Measurements from ENCODE around the gene LYZL4. TPM values are rescaled to one million over a fixed set of nuclear protein-coding genes. Genes with fewer than 3 reads are reported as not detected.

LYZL4 gene
- total RNA-seq = not detected
- total RNA-seq (2013) = not detected

GRCh38 chr3:42410370-42411131 is at the start of gene LYZL4:
Gene LYZL4 (minus strand): TSS chr3:42410610. CDS start chr3:42407251, 3,359 bp downstream.
- intact Hi-C loops (cut with micrococcal nuclease) = no loop called here
- H3K9me3 Mint-ChIP-seq = no peaks in the 10 kb centered on the region
- 71% methylated on average over 5 of the region's 5 CpGs for WGBS (ENCODE audit: insufficient coverage)
- no peaks in the 10 kb centered on the region for H3K4me1 ChIP-seq (ENCODE audit: control insufficient read depth, insufficient read depth, low read length)
- H3K4me1 Mint-ChIP-seq = no peaks in the 10 kb centered on the region
- H3K4me3 ChIP-seq (ENCODE audit: low read length) = no peak within 1 kb of the TSS
- no peaks in the 10 kb centered on the region for H3K27me3 ChIP-seq (ENCODE audit: control insufficient read depth, insufficient read depth, low read length)
- no peak for DNase-seq
- no peak for ATAC-seq
- TF ChIP-seq CTCF (IDR thresholded peaks at IDR 0.05) = no peak
- no peak within 1 kb of the TSS for H3K27ac ChIP-seq (ENCODE audit: low read length)
- H3K4me3 Mint-ChIP-seq = no peak within 1 kb of the TSS
- H3K9me3 ChIP-seq (ENCODE audit: control insufficient read depth, insufficient read depth, low read length) = no peaks in the 10 kb centered on the region
- no peaks in the 10 kb centered on the region for H3K36me3 Mint-ChIP-seq
- no peaks in the 10 kb centered on the region for H3K36me3 ChIP-seq (ENCODE audit: control insufficient read depth, insufficient read depth, low read length)
- no peak within 1 kb of the TSS for H3K27ac Mint-ChIP-seq
- peaks cover 18 to 40% of the 10 kb centered on the region in 2 donors for H3K27me3 Mint-ChIP-seq (ENCODE audit: low read depth in 2 of 2)

- intact Hi-C loops (cut with micrococcal nuclease) = no loop called here
- no peaks in the 10 kb centered on the region for H3K9me3 Mint-ChIP-seq
- H3K27me3 Mint-ChIP-seq (ENCODE audit: low read depth in 2 of 2) = peaks cover 18 to 40% of the 10 kb centered on the region in 2 donors
- H3K4me3 Mint-ChIP-seq = no peak overlapping the region
- H3K36me3 ChIP-seq (ENCODE audit: control insufficient read depth, insufficient read depth, low read length) = no peaks in the 10 kb centered on the region
- no peaks in the 10 kb centered on the region for H3K27me3 ChIP-seq (ENCODE audit: control insufficient read depth, insufficient read depth, low read length)
- H3K9me3 ChIP-seq (ENCODE audit: control insufficient read depth, insufficient read depth, low read length) = no peaks in the 10 kb centered on the region
- H3K4me1 Mint-ChIP-seq = no peaks in the 10 kb centered on the region
- ATAC-seq = no peak
- no peaks in the 10 kb centered on the region for H3K4me1 ChIP-seq (ENCODE audit: control insufficient read depth, insufficient read depth, low read length)
- H3K36me3 Mint-ChIP-seq = no peaks in the 10 kb centered on the region
- no peak for TF ChIP-seq CTCF (IDR thresholded peaks at IDR 0.05)
- H3K27ac Mint-ChIP-seq = no peak overlapping the region
- no peak overlapping the region for H3K4me3 ChIP-seq (ENCODE audit: low read length)
- no peak overlapping the region for H3K27ac ChIP-seq (ENCODE audit: low read length)
- no peak for DNase-seq
Observed at GRCh38 chr3:42459151-42459550, 48.7 kb upstream of the LYZL4 start.

GRCh38 chr3:42456211-42456610 is 45.8 kb upstream of the LYZL4 start:
- Histone ChIP-seq H3K4me1 (ENCODE audit: control insufficient read depth, insufficient read depth, low read length) (no peaks in the 10 kb centered on the region), H3K4me3 (ENCODE audit: low read length) (no peak overlapping the region), H3K9me3 (ENCODE audit: control insufficient read depth, insufficient read depth, low read length) (no peaks in the 10 kb centered on the region), H3K27me3 (ENCODE audit: control insufficient read depth, insufficient read depth, low read length) (no peaks in the 10 kb centered on the region), H3K36me3 (ENCODE audit: control insufficient read depth, insufficient read depth, low read length) (no peaks in the 10 kb centered on the region), H3K27ac (ENCODE audit: low read length) (no peak overlapping the region)
- Mint-ChIP-seq H3K27me3 (ENCODE audit: low read depth in 2 of 2) (peaks cover 21 to 34% of the 10 kb centered on the region in 2 donors), H3K4me1 (no peaks in the 10 kb centered on the region), H3K9me3 (no peaks in the 10 kb centered on the region), H3K27ac (no peak overlapping the region), H3K36me3 (no peaks in the 10 kb centered on the region), H3K4me3 (no peak overlapping the region)
- intact Hi-C loops (cut with micrococcal nuclease) = no loop called here
- no peak for DNase-seq
- no peak for TF ChIP-seq CTCF (IDR thresholded peaks at IDR 0.05)
- ATAC-seq = no peak

Measured in natural killer cell (primary cell).